Measurements from ENCODE around the gene RFX3.
A peak's percentile ranks its signal among the peaks of the same experiment; 100 is the strongest.

Gene RFX3

GRCh38 chr9:3361689-3362392, 164.0 kb downstream of the RFX3 start:
- no peak for DNase-seq (ENCODE audit: low spot score in 2 of 2)
- no peaks in the 10 kb centered on the region for H3K27me3 ChIP-seq (ENCODE audit: low read depth)
- in situ Hi-C loops (cut with MboI; ENCODE audit: low sequenced_read_pairs), result no loop called here
- H3K4me3 ChIP-seq, result no peak overlapping the region
- H3K4me1 ChIP-seq, result peaks cover 12% of the 10 kb centered on the region
- no peaks in the 10 kb centered on the region for H3K36me3 ChIP-seq (replicated peaks)
- H3K9me3 ChIP-seq, result no peaks in the 10 kb centered on the region

- no peaks in the 10 kb centered on the region for H3K9me3 ChIP-seq
- no peaks in the 10 kb centered on the region for H3K27me3 ChIP-seq (ENCODE audit: low read depth)
- in situ Hi-C loops (cut with MboI; ENCODE audit: low sequenced_read_pairs), result no loop called here
- peaks cover 12% of the 10 kb centered on the region for H3K4me1 ChIP-seq
- no peak overlapping the region for H3K4me3 ChIP-seq
- no peak for DNase-seq (ENCODE audit: low spot score in 2 of 2)
- H3K36me3 ChIP-seq (replicated peaks), result no peaks in the 10 kb centered on the region
Observed at GRCh38 chr9:3361116-3361515, 164.7 kb downstream of the RFX3 start.

GRCh38 chr9:3360245-3360644, 165.6 kb downstream of the RFX3 start:
- Histone ChIP-seq H3K9me3 (no peaks in the 10 kb centered on the region), H3K27me3 (ENCODE audit: low read depth) (no peaks in the 10 kb centered on the region), H3K4me3 (no peak overlapping the region), H3K36me3 (replicated peaks) (no peaks in the 10 kb centered on the region), H3K4me1 (peaks cover 3% of the 10 kb centered on the region)
- DNase-seq (ENCODE audit: low spot score in 2 of 2), result no peak
- in situ Hi-C loops (cut with MboI; ENCODE audit: low sequenced_read_pairs), result no loop called here

- Histone ChIP-seq H3K4me1 (peaks cover 3% of the 10 kb centered on the region; the same call in 1 of the 2 replicates), H3K4me3 (no peak overlapping the region), H3K9me3 (no peaks in the 10 kb centered on the region), H3K36me3 (replicated peaks) (no peaks in the 10 kb centered on the region), H3K27me3 (ENCODE audit: low read depth) (no peaks in the 10 kb centered on the region)
- in situ Hi-C loops (cut with MboI; ENCODE audit: low sequenced_read_pairs), result no loop called here
- no peak for DNase-seq (ENCODE audit: low spot score in 2 of 2)
Observed at GRCh38 chr9:3359778-3360177, 166.0 kb downstream of the RFX3 start.

GRCh38 chr9:3359048-3359692, 166.6 kb downstream of the RFX3 start:
- Histone ChIP-seq H3K36me3 (replicated peaks) (no peaks in the 10 kb centered on the region), H3K4me1 (peaks cover 3% of the 10 kb centered on the region; the same call in 1 of the 2 replicates), H3K27me3 (ENCODE audit: low read depth) (no peaks in the 10 kb centered on the region), H3K4me3 (no peak overlapping the region), H3K9me3 (no peaks in the 10 kb centered on the region)
- DNase-seq (ENCODE audit: low spot score in 2 of 2), result no peak
- in situ Hi-C loops (cut with MboI; ENCODE audit: low sequenced_read_pairs), result no loop called here

- Histone ChIP-seq H3K27me3 (ENCODE audit: low read depth) (no peaks in the 10 kb centered on the region), H3K4me1 (0 out of 2 replicates have a peak, but pooled peaks cover 4% of the 10 kb centered on the region), H3K4me3 (no peak overlapping the region), H3K9me3 (no peaks in the 10 kb centered on the region), H3K36me3 (replicated peaks) (no peaks in the 10 kb centered on the region)
- in situ Hi-C loops (cut with MboI; ENCODE audit: low sequenced_read_pairs), result no loop called here
- no peak for DNase-seq (ENCODE audit: low spot score in 2 of 2)
Observed at GRCh38 chr9:3348169-3348568, 177.6 kb downstream of the RFX3 start.

GRCh38 chr9:3346549-3346948, 179.3 kb downstream of the RFX3 start:
- no peaks in the 10 kb centered on the region for H3K9me3 ChIP-seq
- H3K27me3 ChIP-seq (ENCODE audit: low read depth), result no peaks in the 10 kb centered on the region
- no peak for DNase-seq (ENCODE audit: low spot score in 2 of 2)
- no peak overlapping the region for H3K4me3 ChIP-seq
- in situ Hi-C loops (cut with MboI; ENCODE audit: low sequenced_read_pairs), result no loop called here
- 0 out of 2 replicates have a peak, but pooled peaks cover 4% of the 10 kb centered on the region for H3K4me1 ChIP-seq
- H3K36me3 ChIP-seq (replicated peaks), result no peaks in the 10 kb centered on the region

GRCh38 chr9:3343671-3344070, 182.1 kb downstream of the RFX3 start:
- Histone ChIP-seq H3K36me3 (replicated peaks) (no peaks in the 10 kb centered on the region), H3K4me1 (0 out of 2 replicates have a peak, but pooled peaks cover 4% of the 10 kb centered on the region), H3K27me3 (ENCODE audit: low read depth) (no peaks in the 10 kb centered on the region), H3K4me3 (no peak overlapping the region), H3K9me3 (no peaks in the 10 kb centered on the region)
- no peak for DNase-seq (ENCODE audit: low spot score in 2 of 2)
- in situ Hi-C loops (cut with MboI; ENCODE audit: low sequenced_read_pairs), result no loop called here

- Histone ChIP-seq H3K4me1 (0 out of 2 replicates have a peak, but pooled peaks cover 4% of the 10 kb centered on the region), H3K4me3 (no peak overlapping the region), H3K36me3 (replicated peaks) (no peaks in the 10 kb centered on the region), H3K27me3 (ENCODE audit: low read depth) (no peaks in the 10 kb centered on the region), H3K9me3 (no peaks in the 10 kb centered on the region)
- no peak for DNase-seq (ENCODE audit: low spot score in 2 of 2)
- in situ Hi-C loops (cut with MboI; ENCODE audit: low sequenced_read_pairs), result no loop called here
Observed at GRCh38 chr9:3342159-3342777, 183.5 kb downstream of the RFX3 start.

GRCh38 chr9:3337515-3338225, 188.1 kb downstream of the RFX3 start:
- Histone ChIP-seq H3K4me1 (no peaks in the 10 kb centered on the region), H3K9me3 (no peaks in the 10 kb centered on the region), H3K27me3 (ENCODE audit: low read depth) (no peaks in the 10 kb centered on the region), H3K4me3 (no peak overlapping the region), H3K36me3 (replicated peaks) (no peaks in the 10 kb centered on the region)
- in situ Hi-C loops (cut with MboI; ENCODE audit: low sequenced_read_pairs), result no loop called here
- DNase-seq (ENCODE audit: low spot score in 2 of 2), result no peak

- in situ Hi-C loops (cut with MboI; ENCODE audit: low sequenced_read_pairs), result no loop called here
- DNase-seq (ENCODE audit: low spot score in 2 of 2), result no peak
Observed at GRCh38 chr9:3336951-3337350, 188.8 kb downstream of the RFX3 start.

GRCh38 chr9:3332802-3333201, 193.0 kb downstream of the RFX3 start:
- no peaks in the 10 kb centered on the region for H3K4me1 ChIP-seq
- no peak overlapping the region for H3K4me3 ChIP-seq
- no peaks in the 10 kb centered on the region for H3K27me3 ChIP-seq (ENCODE audit: low read depth)
- no peaks in the 10 kb centered on the region for H3K9me3 ChIP-seq
- in situ Hi-C loops (cut with MboI; ENCODE audit: low sequenced_read_pairs), result no loop called here
- no peak for DNase-seq (ENCODE audit: low spot score in 2 of 2)
- no peaks in the 10 kb centered on the region for H3K36me3 ChIP-seq (replicated peaks)

More at GRCh38 chr9:3336951-3337350, 188.8 kb downstream of the RFX3 start:
- no peaks in the 10 kb centered on the region for H3K4me1 ChIP-seq
- H3K27me3 ChIP-seq (ENCODE audit: low read depth), result no peaks in the 10 kb centered on the region
- no peak overlapping the region for H3K4me3 ChIP-seq
- no peaks in the 10 kb centered on the region for H3K9me3 ChIP-seq
- H3K36me3 ChIP-seq (replicated peaks), result no peaks in the 10 kb centered on the region

GRCh38 chr9:3331801-3332200, 194.0 kb downstream of the RFX3 start:
- in situ Hi-C loops (cut with MboI; ENCODE audit: low sequenced_read_pairs), result no loop called here
- no peaks in the 10 kb centered on the region for H3K27me3 ChIP-seq (ENCODE audit: low read depth)
- DNase-seq (ENCODE audit: low spot score in 2 of 2), result peak; percentile 18 to 48

More at GRCh38 chr9:3331801-3332200, 194.0 kb downstream of the RFX3 start:
- Histone ChIP-seq H3K9me3 (no peaks in the 10 kb centered on the region), H3K4me1 (no peaks in the 10 kb centered on the region), H3K4me3 (no peak overlapping the region), H3K36me3 (replicated peaks) (no peaks in the 10 kb centered on the region)
